H1 (cell line): ENCODE measurements around the gene RNFT2. TPM values are rescaled to one million over a fixed set of nuclear protein-coding genes. Genes with fewer than 3 reads are reported as not detected.

ENCODE experiments used
- CTCF ChIA-PET: fragments of 300-600 bp; sonication (Branson Sonifier 250); formaldehyde crosslinking; loops from one replicate; lab custom pipeline; 2021; ENCODE audit not compliant: partially characterized antibody; lab: Charles Lee
- POLR2A ChIA-PET: fragments of 300-600 bp; sonication (Branson Sonifier 250); formaldehyde crosslinking; loops from one replicate; lab custom pipeline; 2021; ENCODE audit warnings: inconsistent platforms; ENCODE audit not compliant: partially characterized antibody; lab: Charles Lee
- DNase-seq, 2 experiments: peaks; one replicate each; pipeline versions ENCODE4 v3.0.0 to v3.0.0-alpha.2; 2010 to 2022; ENCODE audit warnings: low spot score in 2 of 2, low read depth in 1 of 2, mixed read lengths in 1 of 2
- FAIRE-seq: peaks from 2 replicates; lab custom pipeline; 2011; peaks lifted over from hg19 to GRCh38; lab: Jason Lieb, UNC
- H2AFZ ChIP-seq: 2 replicates; pipeline ENCODE4 v1.8.1; 2012; ENCODE audit warnings: low read length, inconsistent platforms
- H2AK5ac ChIP-seq: 2 replicates; pipeline ENCODE4 v1.6.1; 2013; ENCODE audit warnings: low read depth, low read length
- H2BK120ac ChIP-seq: replicated peaks from 2 replicates; pipeline ENCODE3; 2013; ENCODE audit warnings: low read depth, low read length, inconsistent platforms
- H2BK12ac ChIP-seq: 2 replicates; pipeline ENCODE4 v1.6.1; 2013; ENCODE audit warnings: low read depth, low read length
- H2BK15ac ChIP-seq: 2 replicates; pipeline ENCODE4 v1.6.1; 2013; ENCODE audit warnings: low read length
- H2BK20ac ChIP-seq: 2 replicates; pipeline ENCODE4 v1.6.1; 2013; ENCODE audit warnings: low read length
- H2BK5ac ChIP-seq: 2 replicates; pipeline ENCODE4 v1.6.1; 2013; ENCODE audit warnings: low read depth, low read length
- H3K14ac ChIP-seq: 2 replicates; pipeline ENCODE4 v1.6.1; 2013; ENCODE audit warnings: inconsistent platforms; ENCODE audit not compliant: insufficient read length
- H3K18ac ChIP-seq: 2 replicates; pipeline ENCODE4 v1.6.1; 2013; ENCODE audit warnings: low read length; ENCODE audit errors: extremely low read depth
- H3K23ac ChIP-seq: 2 replicates; pipeline ENCODE4 v1.6.1; 2013; ENCODE audit warnings: inconsistent platforms; ENCODE audit not compliant: insufficient read length
- H3K23me2 ChIP-seq: 2 replicates; pipeline ENCODE4 v1.6.1; 2013; ENCODE audit warnings: low read depth, low read length
- H3K27ac ChIP-seq: 2 replicates; pipeline ENCODE4 v1.6.1; 2011; ENCODE audit warnings: low read depth, low read length, inconsistent platforms
- H3K27me3 ChIP-seq, 4 experiments: replicated peaks in 1 of 4; 1 replicate in 1 of 4; 2 replicates in 3 of 4; pipeline versions ENCODE4 v1.6.1 to v1.8.1; 2011 to 2013; ENCODE audit warnings: low read length in 3 of 4, mild to moderate bottlenecking in 3 of 4, inconsistent platforms in 2 of 4, mixed read lengths in 2 of 4, moderate library complexity in 1 of 4; ENCODE audit not compliant: control insufficient read depth in 3 of 4, insufficient read depth in 3 of 4; ENCODE audit errors: extremely low read depth in 1 of 4
- H3K36me3 ChIP-seq, 4 experiments: 2 replicates each; pipeline versions ENCODE4 v1.6.1 to v1.8.1; 2011 to 2013; ENCODE audit warnings: mild to moderate bottlenecking in 4 of 4, low read length in 3 of 4, moderate library complexity in 2 of 4, control low read depth in 1 of 4, inconsistent platforms in 1 of 4; ENCODE audit not compliant: insufficient read depth in 4 of 4, control insufficient read depth in 2 of 4
- H3K4ac ChIP-seq: replicated peaks from 2 replicates; pipeline ENCODE3; 2013; ENCODE audit warnings: low read length, low read depth, mixed read lengths, inconsistent platforms; ENCODE audit not compliant: insufficient read length
- H3K4me1 ChIP-seq, 4 experiments: replicated peaks in 1 of 4; 1 replicate in 1 of 4; 2 replicates in 3 of 4; pipeline versions ENCODE4 v1.6.1 to v1.8.1; 2011 to 2013; ENCODE audit warnings: low read length in 3 of 4, inconsistent platforms in 2 of 4, mixed read lengths in 1 of 4; ENCODE audit not compliant: insufficient read depth in 4 of 4, control insufficient read depth in 3 of 4
- H3K4me2 ChIP-seq, 2 experiments: 2 replicates each; pipeline versions ENCODE4 v1.6.1 to v1.8.1; 2011 to 2013; ENCODE audit warnings: low read depth in 2 of 2, low read length in 2 of 2, control low read depth in 1 of 2, inconsistent platforms in 1 of 2, mild to moderate bottlenecking in 1 of 2; ENCODE audit not compliant: insufficient read depth in 1 of 2
- H3K4me3 ChIP-seq, 4 experiments: fragments of 200-600, 300-600 bp in 1 of 4; sonication (generic), shearing (Covaris generic), sonication (Bioruptor Twin) in 1 of 4; 2 replicates each; pipeline versions ENCODE4 v1.5.1 to v1.8.1; 2011 to 2016; ENCODE audit warnings: low read length in 4 of 4, low read depth in 3 of 4, control low read depth in 2 of 4, inconsistent platforms in 2 of 4, mild to moderate bottlenecking in 2 of 4, mixed read lengths in 1 of 4, moderate library complexity in 1 of 4; ENCODE audit not compliant: insufficient read depth in 2 of 4; ENCODE audit errors: extremely low read depth in 1 of 4
- H3K56ac ChIP-seq: replicated peaks from 2 replicates; pipeline ENCODE3; 2013; ENCODE audit warnings: low read depth, mild to moderate bottlenecking, mixed read lengths, low read length, inconsistent platforms; ENCODE audit not compliant: insufficient read length
- H3K79me1 ChIP-seq: 2 replicates; pipeline ENCODE4 v1.6.1; 2013; ENCODE audit warnings: low read depth, low read length, control low read depth
- H3K79me2 ChIP-seq, 2 experiments: 2 replicates each; pipeline versions ENCODE4 v1.6.1 to v1.8.1; 2012 to 2013; ENCODE audit warnings: low read length in 2 of 2, mild to moderate bottlenecking in 2 of 2, inconsistent platforms in 1 of 2; ENCODE audit not compliant: insufficient read depth in 2 of 2, control insufficient read depth in 1 of 2
- H3K9ac ChIP-seq, 4 experiments: replicated peaks in 1 of 4; 1 replicate in 1 of 4; 2 replicates in 3 of 4; pipeline versions ENCODE4 v1.6.1 to v1.8.1; 2011 to 2013; ENCODE audit warnings: low read depth in 3 of 4, low read length in 3 of 4, control low read depth in 2 of 4, mild to moderate bottlenecking in 2 of 4, moderate library complexity in 2 of 4, inconsistent platforms in 1 of 4; ENCODE audit errors: extremely low read depth in 1 of 4
- H3K9me3 ChIP-seq, 2 experiments: 2 replicates each; pipeline versions ENCODE4 v1.6.1 to v1.8.1; 2012 to 2013; ENCODE audit warnings: mild to moderate bottlenecking in 2 of 2, moderate library complexity in 2 of 2, control low read depth in 1 of 2, inconsistent platforms in 1 of 2, low read depth in 1 of 2, low read length in 1 of 2, mixed read lengths in 1 of 2; ENCODE audit not compliant: insufficient read depth in 2 of 2
- H4K20me1 ChIP-seq, 2 experiments: replicated peaks in 1 of 2; 2 replicates each; pipeline versions ENCODE3 to v1.8.1; 2011 to 2013; ENCODE audit warnings: inconsistent platforms in 2 of 2, low read length in 2 of 2, mild to moderate bottlenecking in 1 of 2; ENCODE audit not compliant: insufficient read depth in 2 of 2, control insufficient read depth in 1 of 2
- H4K5ac ChIP-seq: 2 replicates; pipeline ENCODE4 v1.6.1; 2013; ENCODE audit warnings: low read length, low read depth, mixed read lengths, inconsistent platforms; ENCODE audit not compliant: insufficient read length
- H4K8ac ChIP-seq: 2 replicates; pipeline ENCODE4 v1.8.0; 2013; ENCODE audit warnings: mild to moderate bottlenecking, moderate library complexity, low read length, inconsistent platforms; ENCODE audit not compliant: insufficient read depth; ENCODE audit errors: extremely low read depth
- H4K91ac ChIP-seq: replicated peaks from 2 replicates; pipeline ENCODE3; 2013; ENCODE audit warnings: low read length, mixed read lengths, inconsistent platforms; ENCODE audit not compliant: insufficient read length
- ATF3 ChIP-seq: IDR thresholded peaks from 2 replicates; pipeline ENCODE4 v1.6.1; 2011; ENCODE audit warnings: low read depth, mild to moderate bottlenecking, low read length; ENCODE audit not compliant: insufficient read depth
- CBX8 ChIP-seq: fragments of 300-800, 300-1000 bp; sonication (generic); IDR thresholded peaks from 2 replicates; pipeline ENCODE4 v1.7.1; 2016; ENCODE audit warnings: low read depth, low read length, borderline replicate concordance
- MAFK ChIP-seq: IDR thresholded peaks from 2 replicates; pipeline ENCODE4 v1.6.1; 2012; ENCODE audit warnings: low read depth, mild to moderate bottlenecking, improper control_type of control experiment, low read length
- RAD21 ChIP-seq, 2 experiments: IDR thresholded peaks in 1 of 2; conservative IDR thresholded peaks in 1 of 2; 2 replicates each; pipeline ENCODE4 v1.6.1; 2011; ENCODE audit warnings: low read depth in 2 of 2, low read length in 2 of 2, improper control_type of control experiment in 1 of 2, inconsistent platforms in 1 of 2, mild to moderate bottlenecking in 1 of 2, moderate library complexity in 1 of 2
- RFX5 ChIP-seq: IDR thresholded peaks from 2 replicates; pipeline ENCODE4 v1.6.1; 2011; ENCODE audit warnings: low read depth, low read length, improper control_type of control experiment, borderline replicate concordance
- SP2 ChIP-seq: IDR thresholded peaks from 2 replicates; pipeline ENCODE4 v1.6.1; 2012; ENCODE audit warnings: mild to moderate bottlenecking, low read length, inconsistent platforms
- TEAD4 ChIP-seq: IDR thresholded peaks from 2 replicates; pipeline ENCODE4 v1.6.1; 2012; ENCODE audit warnings: low read depth, low read length, inconsistent platforms, mixed read lengths
- WGBS, 2 experiments: shearing (Covaris generic) in 1 of 2; methylation state at CpG; one replicate each; pipeline versions ENCODE4 v1.1.6 to v1.1.7; 2013 to 2015; ENCODE audit warnings: low lambda C conversion rate in 2 of 2, mixed read lengths in 2 of 2, inconsistent platforms in 1 of 2, low coverage in 1 of 2, missing lambda C conversion rate in 1 of 2; ENCODE audit not compliant: insufficient replicate concordance in 2 of 2, insufficient coverage in 1 of 2, insufficient read length in 1 of 2; ENCODE audit errors: extremely low coverage in 1 of 2, missing lambda C conversion rate in 1 of 2; 5-methylcytosine and 5-hydroxymethylcytosine counted together
- polyA plus RNA-seq, 7 experiments: library from polyadenylated mRNA; depleted of rRNA in 3 of 7; stranded (reverse) in 5 of 7; unstranded in 2 of 7; fragments of >200 nt in 5 of 7; fragments of 200-250 nt in 2 of 7; gene quantifications; 1 replicate in 5 of 7; 2 replicates in 1 of 7; 4 replicates in 1 of 7; pipeline versions ENCODE4 v1.2.1 to v1.2.3, GENCODE V29; 2011 to 2013; ENCODE audit warnings: missing spikeins in 2 of 7, mixed read lengths in 2 of 7
- total RNA-seq: library from RNA; stranded (reverse); fragmentation: NEBNext Ultra II Directional; extraction: Animal tissue kit (Norgen Biotek cat#: 25700); gene quantifications from 2 replicates; pipeline ENCODE4 v1.2.1, GENCODE V29; 2021
- TF ChIP-seq, protein P1 (sequence below): IDR thresholded peaks from 2 replicates; pipeline ENCODE4 v1.6.1; 2012; ENCODE audit warnings: low read length, inconsistent platforms
- TF ChIP-seq, protein P2 (sequence below): IDR thresholded peaks from 2 replicates; pipeline ENCODE4 v1.6.1; 2012; ENCODE audit warnings: inconsistent platforms
- TF ChIP-seq, protein P3 (sequence below): IDR thresholded peaks from 2 replicates; pipeline ENCODE4 v1.6.1; 2011; ENCODE audit warnings: low read length, improper control_type of control experiment

The RNFT2 gene
- total and polyA plus RNA-seq, 2 of the 8 experiments (the other 6 are each of a cell fraction or from before 2014, with no cell fraction given): 14.2 to 33.1 TPM

- Histone ChIP-seq H3K23ac (no peak overlapping the region), H3K79me1 (peaks cover 3% of the 10 kb centered on the region; the same call in 1 of the 2 replicates), H3K9me3 (no peaks in the 10 kb centered on the region), H3K79me2 (no peaks in the 10 kb centered on the region; a peak in 1 of 4 replicates), H3K4me3 (no peak overlapping the region), H2BK120ac (no peak overlapping the region), H3K14ac (no peak overlapping the region), H3K18ac (no peak overlapping the region), H2AK5ac (no peak overlapping the region), H3K27ac (no peak overlapping the region), H2BK5ac (no peak overlapping the region), H4K20me1 (no peaks in the 10 kb centered on the region), H3K4me1 (no peaks in the 10 kb centered on the region; a peak in 2 of 7 replicates), H3K36me3 (peaks cover 0 to 7% (median under 1%) of the 10 kb centered on the region in 4 experiments; a peak in 5 of 8 replicates), H3K27me3 (no peaks in the 10 kb centered on the region), H4K8ac (no peak overlapping the region), H4K91ac (no peak overlapping the region), H2BK20ac (no peak overlapping the region), H3K23me2 (no peaks in the 10 kb centered on the region), H4K5ac (no peak overlapping the region), H3K56ac (no peak overlapping the region), H2AFZ (no peak overlapping the region), H2BK15ac (no peak overlapping the region), H2BK12ac (no peak overlapping the region), H3K9ac (no peak overlapping the region), H3K4me2 (no peak overlapping the region), H3K4ac (no peak overlapping the region)
- POLR2A ChIA-PET: no interaction called here
- 89% methylated on average over 4 of the region's 4 CpGs; no CpG with 5 or more reads in 1 of the 2 experiments for WGBS, 2 experiments
- DNase-seq (no peak), FAIRE-seq (no peak)
- CTCF ChIA-PET: interaction anchor here (0.7 to 4.1 kb wide), 4 partner anchors 8 to 121 kb away, joined by 3 to 26 read pairs (median 12); no protein-coding TSS in a partner anchor
- TF ChIP-seq, protein P1, sequence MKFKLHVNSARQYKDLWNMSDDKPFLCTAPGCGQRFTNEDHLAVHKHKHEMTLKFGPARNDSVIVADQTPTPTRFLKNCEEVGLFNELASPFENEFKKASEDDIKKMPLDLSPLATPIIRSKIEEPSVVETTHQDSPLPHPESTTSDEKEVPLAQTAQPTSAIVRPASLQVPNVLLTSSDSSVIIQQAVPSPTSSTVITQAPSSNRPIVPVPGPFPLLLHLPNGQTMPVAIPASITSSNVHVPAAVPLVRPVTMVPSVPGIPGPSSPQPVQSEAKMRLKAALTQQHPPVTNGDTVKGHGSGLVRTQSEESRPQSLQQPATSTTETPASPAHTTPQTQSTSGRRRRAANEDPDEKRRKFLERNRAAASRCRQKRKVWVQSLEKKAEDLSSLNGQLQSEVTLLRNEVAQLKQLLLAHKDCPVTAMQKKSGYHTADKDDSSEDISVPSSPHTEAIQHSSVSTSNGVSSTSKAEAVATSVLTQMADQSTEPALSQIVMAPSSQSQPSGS: no peak
- TF ChIP-seq TEAD4 (no peak), MAFK (no peak), RAD21 (IDR thresholded peaks at IDR 0.05 in 1 of 2, conservative IDR thresholded peaks at IDR 0.05 in 1 of 2; ENCODE audit: low read depth in 2 of 2, low read length in 2 of 2) (no peak), RFX5 (no peak), SP2 (no peak), CBX8 (no peak), ATF3 (no peak)
- TF ChIP-seq, protein P2, sequence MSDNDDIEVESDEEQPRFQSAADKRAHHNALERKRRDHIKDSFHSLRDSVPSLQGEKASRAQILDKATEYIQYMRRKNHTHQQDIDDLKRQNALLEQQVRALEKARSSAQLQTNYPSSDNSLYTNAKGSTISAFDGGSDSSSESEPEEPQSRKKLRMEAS: no peak
- TF ChIP-seq, protein P3, sequence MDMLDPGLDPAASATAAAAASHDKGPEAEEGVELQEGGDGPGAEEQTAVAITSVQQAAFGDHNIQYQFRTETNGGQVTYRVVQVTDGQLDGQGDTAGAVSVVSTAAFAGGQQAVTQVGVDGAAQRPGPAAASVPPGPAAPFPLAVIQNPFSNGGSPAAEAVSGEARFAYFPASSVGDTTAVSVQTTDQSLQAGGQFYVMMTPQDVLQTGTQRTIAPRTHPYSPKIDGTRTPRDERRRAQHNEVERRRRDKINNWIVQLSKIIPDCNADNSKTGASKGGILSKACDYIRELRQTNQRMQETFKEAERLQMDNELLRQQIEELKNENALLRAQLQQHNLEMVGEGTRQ: no peak
Observed at GRCh38 chr12:116761499-116761898, 23.4 kb downstream of the RNFT2 start.
